GM12874 (cell line): ENCODE data around the gene GSK3B.

Source experiments
- TF ChIP-seq, protein P1 (sequence below): IDR thresholded peaks from 2 replicates; pipeline ENCODE4 v1.5.1; 2011; ENCODE audit warnings: low read depth, mild to moderate bottlenecking, control low read depth, low read length, moderate library complexity; ENCODE audit not compliant: insufficient read depth

Gene GSK3B

DNA sequence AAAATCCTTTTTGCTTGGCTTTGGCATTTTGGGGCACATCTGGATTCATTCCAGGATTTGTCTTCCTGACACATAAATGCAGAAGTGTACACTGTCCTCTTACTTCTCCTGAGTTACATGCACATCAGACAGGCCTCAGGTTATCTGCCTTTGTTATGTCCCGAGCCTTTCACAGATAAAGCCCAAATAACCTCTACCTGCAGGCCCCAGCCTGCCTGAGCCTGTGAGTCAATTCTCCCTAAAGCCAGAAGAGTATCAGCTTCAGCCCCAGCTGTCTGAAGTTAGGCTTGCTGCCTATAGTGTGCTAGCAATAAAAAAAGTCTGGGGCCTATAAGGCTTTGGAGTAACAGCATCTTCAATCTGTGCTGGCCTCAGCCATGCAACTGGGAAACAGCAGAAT lies 17.7 kb upstream of the GSK3B start:
- TF ChIP-seq, protein P1, sequence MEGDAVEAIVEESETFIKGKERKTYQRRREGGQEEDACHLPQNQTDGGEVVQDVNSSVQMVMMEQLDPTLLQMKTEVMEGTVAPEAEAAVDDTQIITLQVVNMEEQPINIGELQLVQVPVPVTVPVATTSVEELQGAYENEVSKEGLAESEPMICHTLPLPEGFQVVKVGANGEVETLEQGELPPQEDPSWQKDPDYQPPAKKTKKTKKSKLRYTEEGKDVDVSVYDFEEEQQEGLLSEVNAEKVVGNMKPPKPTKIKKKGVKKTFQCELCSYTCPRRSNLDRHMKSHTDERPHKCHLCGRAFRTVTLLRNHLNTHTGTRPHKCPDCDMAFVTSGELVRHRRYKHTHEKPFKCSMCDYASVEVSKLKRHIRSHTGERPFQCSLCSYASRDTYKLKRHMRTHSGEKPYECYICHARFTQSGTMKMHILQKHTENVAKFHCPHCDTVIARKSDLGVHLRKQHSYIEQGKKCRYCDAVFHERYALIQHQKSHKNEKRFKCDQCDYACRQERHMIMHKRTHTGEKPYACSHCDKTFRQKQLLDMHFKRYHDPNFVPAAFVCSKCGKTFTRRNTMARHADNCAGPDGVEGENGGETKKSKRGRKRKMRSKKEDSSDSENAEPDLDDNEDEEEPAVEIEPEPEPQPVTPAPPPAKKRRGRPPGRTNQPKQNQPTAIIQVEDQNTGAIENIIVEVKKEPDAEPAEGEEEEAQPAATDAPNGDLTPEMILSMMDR = no peak

DNA sequence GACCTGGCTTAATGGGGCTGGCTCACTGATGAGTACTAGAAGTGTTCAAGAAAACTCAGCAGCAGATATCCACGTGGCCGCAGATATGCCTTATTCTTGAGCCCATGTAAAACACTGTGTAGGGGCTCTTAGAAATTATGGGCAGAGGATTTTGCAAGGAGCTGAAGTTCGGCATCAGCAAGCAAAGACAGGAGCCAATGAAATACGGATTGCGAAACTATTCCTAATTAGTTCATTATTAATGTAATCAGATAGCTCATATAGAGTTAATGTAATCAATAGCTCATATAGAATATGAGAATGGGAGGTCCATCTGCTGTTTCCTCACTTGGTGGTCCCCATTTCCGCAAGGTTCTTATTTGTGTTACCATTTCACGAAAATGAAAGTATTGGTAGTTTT lies 9.0 kb upstream of the GSK3B start:
- TF ChIP-seq, protein P1 = no peak

DNA sequence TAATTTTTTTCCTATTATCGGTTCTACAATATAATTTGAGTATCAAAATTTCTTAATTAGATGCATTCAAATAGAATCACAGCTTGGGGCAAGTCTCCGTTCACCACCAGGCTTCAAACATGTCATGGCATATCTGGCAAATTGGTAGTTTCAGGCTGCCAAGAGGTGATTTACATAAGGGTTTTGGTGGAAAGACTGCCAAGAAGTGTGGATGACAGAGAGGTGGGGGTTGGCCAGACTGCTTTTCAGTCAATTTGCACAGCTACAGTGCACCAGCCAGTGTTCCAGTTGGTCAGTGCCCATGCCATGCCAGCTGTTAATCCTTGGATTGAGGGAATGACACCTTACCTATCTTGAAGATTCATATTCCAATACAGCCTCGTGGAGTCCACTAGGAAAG lies 8.4 kb upstream of the GSK3B start:
- TF ChIP-seq, protein P1 = no peak

DNA sequence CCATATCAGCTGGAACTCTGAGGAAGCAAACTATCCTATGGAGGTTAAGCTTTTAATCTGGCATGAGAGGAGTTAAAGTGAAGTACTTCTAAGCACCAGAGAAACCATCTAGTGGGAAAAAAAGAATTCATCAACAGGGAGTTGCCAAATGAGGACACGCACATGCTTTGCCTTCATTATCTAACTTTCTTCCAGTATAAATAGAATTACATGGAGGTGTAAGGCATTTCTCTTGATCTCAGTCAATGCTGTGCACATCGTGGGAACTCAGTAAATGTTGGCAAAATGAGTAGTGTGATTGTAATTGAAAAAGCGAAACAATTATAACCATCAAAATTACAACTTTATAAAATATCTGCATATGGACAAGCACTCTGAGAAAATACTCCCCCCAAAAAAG lies 8.0 kb upstream of the GSK3B start:
- TF ChIP-seq, protein P1 = no peak

DNA sequence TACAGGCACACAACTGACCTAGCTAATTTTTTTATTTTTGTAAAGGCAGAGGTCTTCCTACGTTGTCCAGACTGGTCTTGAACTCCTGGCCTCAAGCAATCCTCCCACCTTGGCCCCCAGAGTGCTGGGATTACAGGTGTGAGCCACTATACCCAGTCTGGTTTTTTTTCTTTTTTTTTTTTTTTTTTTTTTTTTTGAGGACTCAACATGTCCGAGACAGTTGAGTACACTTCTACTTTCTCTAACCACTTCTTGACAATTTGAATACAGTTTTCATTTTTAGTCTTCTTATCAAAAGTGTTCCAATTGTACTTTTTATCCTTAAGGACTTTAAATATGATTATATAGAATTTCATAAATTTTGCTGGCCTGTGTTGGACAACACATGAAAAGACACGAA lies 7.4 kb upstream of the GSK3B start:
- TF ChIP-seq, protein P1 = no peak

DNA sequence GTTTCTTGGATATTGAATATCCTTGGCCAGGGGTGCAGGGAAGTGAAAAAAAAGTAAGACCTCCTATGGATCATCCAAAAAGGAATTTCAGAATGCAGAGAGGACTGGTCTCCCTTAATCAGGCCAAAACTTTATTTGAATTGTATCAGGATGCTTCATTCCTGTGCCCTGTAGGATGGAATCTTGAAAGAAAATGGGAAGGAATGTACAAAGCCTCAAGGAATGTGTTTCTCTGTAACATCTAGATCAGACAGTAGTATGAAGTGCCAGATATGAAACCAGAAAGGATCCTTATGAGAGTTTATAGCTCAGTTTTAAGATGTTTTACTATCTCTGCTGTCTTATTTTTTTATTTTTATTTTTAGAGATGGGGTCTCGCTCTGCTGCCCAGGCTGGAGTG lies 6.5 kb upstream of the GSK3B start:
- TF ChIP-seq, protein P1 = no peak

DNA sequence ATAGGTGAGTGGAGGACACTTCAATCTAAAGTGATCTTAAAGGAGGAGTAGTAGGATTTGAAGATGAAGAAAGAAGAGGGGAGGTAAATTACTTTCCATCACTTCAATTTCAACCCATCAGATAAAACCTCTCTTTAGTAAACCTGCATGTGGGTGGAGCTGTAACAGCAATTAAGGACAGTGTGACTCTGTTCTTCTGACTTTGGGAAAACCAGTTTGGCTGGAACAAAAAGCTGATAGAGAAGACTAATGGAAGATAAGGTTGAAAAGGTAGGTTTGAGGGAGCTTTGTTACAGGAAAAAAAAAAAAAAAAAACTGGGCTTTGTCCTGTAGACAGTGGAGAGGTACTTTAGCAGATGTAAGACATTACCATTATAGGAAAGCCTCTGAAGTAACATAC lies 4.5 kb upstream of the GSK3B start:
- TF ChIP-seq, protein P1 = no peak

DNA sequence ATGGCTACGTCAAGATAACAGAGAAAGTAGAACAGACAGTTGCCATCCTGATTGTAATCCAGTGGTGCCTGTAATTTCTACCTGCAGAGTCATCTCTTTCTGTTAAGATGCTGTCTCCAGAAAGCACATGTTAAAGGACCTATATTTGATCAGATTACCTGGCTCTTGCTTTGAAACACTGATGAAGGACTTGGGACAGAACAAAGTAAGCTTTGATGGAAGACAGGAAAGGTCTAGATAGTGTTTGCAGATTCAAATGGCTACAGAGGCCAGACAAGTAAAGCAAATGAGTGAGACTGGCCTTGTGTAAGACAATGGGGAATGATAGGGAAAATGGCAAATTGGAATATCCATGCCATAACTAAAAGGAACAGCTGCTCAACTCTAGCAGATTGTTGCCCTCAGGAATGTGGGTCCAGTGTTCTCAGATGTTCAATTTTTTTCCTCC lies 1.8 kb upstream of the GSK3B start:
- TF ChIP-seq, protein P1 = no peak
